Measurements from ENCODE around the gene ATXN7L3B. TPM values are rescaled to one million over a fixed set of nuclear protein-coding genes. Genes with fewer than 3 reads are reported as not detected.

The ATXN7L3B gene
- total and polyA plus RNA-seq, 12 donors, result 5.4 to 39.2 (median 27.8) TPM

GRCh38 chr12:74547249-74547648 lies 9.6 kb downstream of the ATXN7L3B start:
- H3K4me3 ChIP-seq, result no peak overlapping the region
- 84 to 91% (median 88%) methylated on average over 2 of the region's 2 CpGs for WGBS, 4 donors
- no peak overlapping the region for H3K27ac ChIP-seq
- no peak for DNase-seq
- no peaks in the 10 kb centered on the region for H3K27me3 ChIP-seq
- H3K9me3 ChIP-seq (replicated peaks in 1 of 3), result no peaks in the 10 kb centered on the region
- TF ChIP-seq CTCF (IDR thresholded peaks at IDR 0.05), result no peak
- no peak for TF ChIP-seq POLR2A (IDR thresholded peaks at IDR 0.05)
- H3K36me3 ChIP-seq (replicated peaks in 1 of 2), result no peaks in the 10 kb centered on the region
- no peaks in the 10 kb centered on the region for H3K4me1 ChIP-seq (replicated peaks in 1 of 2)
- intact Hi-C loops (cut with DNase I), result no loop called here

GRCh38 chr12:74551291-74551690 lies 13.7 kb downstream of the ATXN7L3B start:
- TF ChIP-seq CTCF (IDR thresholded peaks at IDR 0.05), result no peak
- no peak for TF ChIP-seq POLR2A (IDR thresholded peaks at IDR 0.05)
- WGBS, 4 donors, result 90 to 96% (median 92%) methylated on average over 3 of the region's 3 CpGs
- DNase-seq, result no peak
- no peaks in the 10 kb centered on the region for H3K27me3 ChIP-seq
- no peak overlapping the region for H3K4me3 ChIP-seq
- H3K9me3 ChIP-seq (replicated peaks in 1 of 3), result no peaks in the 10 kb centered on the region
- intact Hi-C loops (cut with DNase I), result no loop called here
- no peaks in the 10 kb centered on the region for H3K36me3 ChIP-seq (replicated peaks in 1 of 2)
- no peak overlapping the region for H3K27ac ChIP-seq
- H3K4me1 ChIP-seq (replicated peaks in 1 of 2), result no peaks in the 10 kb centered on the region

GRCh38 chr12:74552201-74552600 lies 14.6 kb downstream of the ATXN7L3B start:
- no peak overlapping the region for H3K4me3 ChIP-seq
- no peaks in the 10 kb centered on the region for H3K4me1 ChIP-seq (replicated peaks in 1 of 2)
- TF ChIP-seq CTCF (IDR thresholded peaks at IDR 0.05) (no peak), POLR2A (IDR thresholded peaks at IDR 0.05) (no peak)
- WGBS, 4 donors, result 93 to 96% (median 94%) methylated on average over 2 of the region's 2 CpGs
- no peaks in the 10 kb centered on the region for H3K36me3 ChIP-seq (replicated peaks in 1 of 2)
- intact Hi-C loops (cut with DNase I), result no loop called here
- H3K27me3 ChIP-seq, result no peaks in the 10 kb centered on the region
- DNase-seq, result no peak
- no peak overlapping the region for H3K27ac ChIP-seq
- H3K9me3 ChIP-seq (replicated peaks in 1 of 3), result no peaks in the 10 kb centered on the region

GRCh38 chr12:74559728-74560127 lies 22.1 kb downstream of the ATXN7L3B start:
- Histone ChIP-seq H3K27ac (no peak overlapping the region), H3K4me1 (replicated peaks in 1 of 2) (no peaks in the 10 kb centered on the region), H3K36me3 (replicated peaks in 1 of 2) (no peaks in the 10 kb centered on the region), H3K4me3 (no peak overlapping the region), H3K9me3 (replicated peaks in 1 of 3) (no peaks in the 10 kb centered on the region), H3K27me3 (no peaks in the 10 kb centered on the region)
- 63 to 72% (median 65%) methylated on average over 2 of the region's 2 CpGs for WGBS, 4 donors
- intact Hi-C loops (cut with DNase I), result no loop called here
- TF ChIP-seq POLR2A (IDR thresholded peaks at IDR 0.05) (no peak), CTCF (IDR thresholded peaks at IDR 0.05) (no peak)
- no peak for DNase-seq

Measured in adrenal gland (tissue), 12 donors.